NCI-H2196 (cell line): Measurements from ENCODE around the gene ELOA.

ENCODE experiments used
- DNase-seq: peaks from one replicate; lab custom pipeline; 2025; ENCODE audit not compliant: unreplicated experiment; lab: John Stamatoyannopoulos, UW

The ELOA gene

DNA sequence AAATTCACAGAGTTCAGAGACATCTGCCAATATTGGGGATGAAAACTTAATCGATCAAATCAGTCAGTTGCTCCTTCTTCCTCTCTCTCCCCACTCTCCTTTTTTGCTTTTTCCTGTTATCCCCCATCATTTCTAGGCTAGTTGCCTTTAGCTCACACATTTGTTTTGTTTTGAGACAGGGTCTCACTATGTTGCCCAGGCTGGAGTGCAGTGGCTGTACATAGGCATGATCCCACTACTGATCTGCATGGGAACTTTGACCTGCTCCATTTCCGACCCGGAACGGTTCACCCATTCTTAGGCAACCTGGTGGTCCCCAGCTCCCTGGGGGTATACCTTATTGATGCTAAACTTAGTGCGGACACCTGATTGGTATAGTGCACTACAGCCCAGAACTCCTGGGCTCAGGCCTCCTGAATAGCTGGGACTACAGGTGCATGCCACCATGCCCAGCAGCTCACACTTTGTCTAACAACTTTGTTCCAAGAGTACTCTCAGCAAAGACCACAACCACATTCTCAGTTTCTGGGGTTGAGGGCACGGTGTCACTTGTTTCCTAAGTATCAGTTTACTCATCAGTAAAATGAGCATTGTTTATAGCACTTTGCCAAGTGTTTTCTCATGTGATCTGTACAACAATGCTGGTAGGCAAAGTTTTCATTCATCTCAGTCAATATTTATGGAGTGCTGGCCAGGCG is 6.7 kb upstream of the ELOA start:
- no peak for DNase-seq

DNA sequence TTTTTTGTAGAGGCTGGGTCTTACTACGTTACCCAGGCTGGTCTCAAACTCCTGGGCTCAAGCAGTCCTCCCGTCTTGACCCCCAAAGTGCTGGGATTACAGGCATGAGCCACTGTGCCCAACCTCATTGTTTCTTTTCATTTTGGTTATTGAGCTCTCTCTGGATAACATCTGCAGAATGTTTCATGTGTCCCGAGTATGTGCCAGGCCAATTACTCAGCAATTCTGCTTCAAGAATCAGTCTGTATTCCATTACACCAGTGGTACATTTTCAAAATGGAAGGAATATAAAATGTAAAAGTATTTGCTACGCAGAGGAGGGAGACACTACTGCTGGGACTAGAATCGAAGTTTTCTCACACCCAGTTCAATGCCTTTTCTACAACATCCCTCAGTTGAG is 1.7 kb upstream of the ELOA start:
- no peak for DNase-seq

DNA sequence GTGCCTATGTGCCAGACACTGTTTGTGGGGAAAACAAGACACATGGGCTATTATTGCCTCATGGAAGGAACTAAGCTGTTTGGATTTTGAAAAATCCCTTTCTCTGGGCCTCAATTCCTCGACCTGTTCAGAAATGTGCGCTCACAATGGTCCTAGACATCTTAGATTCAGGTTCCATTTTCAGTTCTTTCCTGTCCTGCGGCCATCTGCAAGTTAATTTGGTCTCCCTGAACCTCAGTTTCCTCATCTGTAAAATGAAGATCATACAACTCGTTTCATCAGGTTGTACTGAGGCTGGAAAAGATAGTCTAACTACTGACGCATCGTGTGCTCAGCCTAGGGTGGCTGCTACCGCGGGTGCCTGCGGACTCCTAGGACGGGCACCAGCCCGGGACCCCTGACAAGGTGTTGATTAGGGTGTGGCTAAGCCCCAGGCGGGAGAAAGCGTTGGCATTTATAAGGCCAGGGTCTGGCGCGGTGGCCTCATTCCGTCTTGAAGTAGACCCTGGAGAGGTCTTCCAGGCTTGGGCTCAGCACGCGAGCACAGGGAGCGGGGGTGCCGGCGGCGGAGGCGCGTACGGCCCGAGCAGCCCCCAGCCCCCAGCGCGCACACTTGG is 493 bp upstream of the ELOA start:
- DNase-seq = no peak

DNA sequence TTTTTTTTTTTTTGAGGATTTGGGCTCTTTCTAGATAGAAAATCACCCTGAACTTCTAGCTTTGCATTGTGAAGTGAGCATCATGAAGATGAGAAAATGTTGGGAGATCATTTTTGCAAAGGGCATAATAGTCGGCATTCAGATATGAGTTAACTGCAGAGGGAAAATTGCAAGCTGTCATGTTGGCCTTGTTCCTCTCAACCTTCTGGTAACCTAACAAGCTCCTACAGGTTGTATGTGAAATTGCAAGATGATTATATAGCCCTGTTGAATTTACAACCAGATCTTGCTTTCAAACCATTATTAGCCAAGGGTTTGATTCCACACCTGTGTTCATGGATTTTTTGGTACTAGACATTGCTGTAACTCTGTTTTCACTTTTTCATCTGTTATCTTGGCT is 2.2 kb downstream of the ELOA start:
- peak; percentile 9 for DNase-seq

DNA sequence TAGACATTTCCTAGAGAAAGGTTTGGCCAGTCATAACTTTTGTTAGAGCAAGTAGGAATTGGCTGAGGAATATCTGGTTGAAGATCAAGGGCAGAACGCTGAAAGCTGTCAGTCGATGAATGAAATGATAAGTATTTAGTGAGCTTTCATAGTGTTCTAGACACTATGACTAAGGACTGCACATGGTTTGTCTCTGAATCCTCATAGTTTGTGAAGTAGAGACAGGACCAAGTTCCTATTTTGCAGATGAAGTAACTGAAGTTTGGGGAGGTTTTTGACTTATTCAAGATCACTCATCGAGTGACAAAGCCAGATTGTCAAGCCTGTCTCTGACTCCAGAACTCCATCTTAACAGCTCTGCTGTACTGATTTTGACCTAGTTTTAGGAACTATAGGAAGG is 4.7 kb downstream of the ELOA start:
- no peak for DNase-seq

DNA sequence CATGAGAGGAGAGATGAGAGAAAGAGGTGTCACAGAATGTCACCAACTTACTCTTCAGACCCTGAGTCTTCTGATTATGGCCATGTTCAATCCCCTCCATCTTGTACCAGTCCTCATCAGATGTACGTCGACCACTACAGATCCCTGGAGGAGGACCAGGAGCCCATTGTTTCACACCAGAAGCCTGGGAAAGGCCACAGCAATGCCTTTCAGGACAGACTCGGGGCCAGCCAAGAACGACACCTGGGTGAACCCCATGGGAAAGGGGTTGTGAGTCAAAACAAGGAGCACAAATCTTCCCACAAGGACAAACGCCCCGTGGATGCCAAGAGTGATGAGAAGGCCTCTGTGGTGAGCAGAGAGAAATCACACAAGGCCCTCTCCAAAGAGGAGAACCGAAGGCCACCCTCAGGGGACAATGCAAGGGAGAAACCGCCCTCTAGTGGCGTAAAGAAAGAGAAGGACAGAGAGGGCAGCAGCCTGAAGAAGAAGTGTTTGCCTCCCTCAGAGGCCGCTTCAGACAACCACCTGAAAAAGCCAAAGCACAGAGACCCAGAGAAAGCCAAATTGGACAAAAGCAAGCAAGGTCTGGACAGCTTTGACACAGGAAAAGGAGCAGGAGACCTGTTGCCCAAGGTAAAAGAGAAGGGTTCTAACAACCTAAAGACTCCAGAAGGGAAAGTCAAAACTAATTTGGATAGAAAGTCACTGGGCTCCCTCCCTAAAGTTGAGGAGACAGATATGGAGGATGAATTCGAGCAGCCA is 8.0 kb downstream of the ELOA start:
- DNase-seq = peak; percentile 77

DNA sequence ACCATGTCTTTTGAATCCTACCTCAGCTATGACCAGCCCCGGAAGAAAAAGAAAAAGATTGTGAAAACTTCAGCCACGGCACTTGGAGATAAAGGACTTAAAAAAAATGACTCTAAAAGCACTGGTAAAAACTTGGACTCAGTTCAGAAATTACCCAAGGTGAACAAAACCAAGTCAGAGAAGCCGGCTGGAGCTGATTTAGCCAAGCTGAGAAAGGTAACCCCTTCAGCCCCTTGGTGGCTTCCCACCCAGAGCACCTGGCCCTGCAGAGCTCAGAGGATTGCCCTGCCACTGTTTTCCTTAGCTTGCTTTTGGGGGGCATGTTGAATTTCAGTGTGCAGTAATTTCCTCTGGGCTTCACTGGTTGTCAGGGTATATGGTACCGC is 8.5 kb downstream of the ELOA start:
- no peak for DNase-seq

DNA sequence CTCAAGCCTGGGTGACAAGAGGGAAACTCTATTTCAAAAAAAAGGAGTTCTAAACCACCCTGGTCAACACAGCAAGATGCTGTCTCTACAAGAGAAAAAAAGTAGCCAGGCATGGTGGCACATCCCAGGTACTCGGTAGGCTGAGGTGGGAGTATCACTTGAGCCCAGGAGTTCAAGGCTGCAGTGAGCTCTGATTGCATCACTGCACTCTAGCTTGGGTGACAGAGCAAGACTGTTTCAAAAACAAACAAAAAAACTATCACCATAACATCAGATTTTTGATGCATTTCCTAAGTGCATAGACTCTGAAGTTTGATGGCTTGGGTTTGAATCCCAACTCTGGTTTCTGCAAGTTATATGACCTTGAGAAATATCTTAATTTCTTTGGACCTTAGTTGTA is 9.6 kb downstream of the ELOA start:
- DNase-seq = no peak

DNA sequence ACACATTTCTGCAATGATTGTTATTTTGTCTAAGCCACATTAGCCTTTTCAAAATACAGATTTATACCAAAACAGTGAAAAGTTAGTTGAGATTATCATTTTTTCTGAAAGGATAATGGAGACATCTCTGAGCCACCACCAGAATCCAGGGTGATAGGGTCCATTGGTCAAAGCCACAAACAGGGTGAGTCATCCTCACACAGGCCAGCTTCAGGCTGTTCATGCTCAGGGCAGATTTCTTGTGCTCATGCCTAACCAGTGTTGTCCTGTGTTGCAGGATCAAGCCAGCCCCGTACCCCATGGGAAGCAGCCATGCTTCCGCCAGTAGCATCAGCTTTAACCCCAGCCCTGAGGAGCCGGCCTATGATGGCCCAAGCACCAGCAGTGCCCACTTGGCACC is 13.4 kb downstream of the ELOA start:
- no peak for DNase-seq

DNA sequence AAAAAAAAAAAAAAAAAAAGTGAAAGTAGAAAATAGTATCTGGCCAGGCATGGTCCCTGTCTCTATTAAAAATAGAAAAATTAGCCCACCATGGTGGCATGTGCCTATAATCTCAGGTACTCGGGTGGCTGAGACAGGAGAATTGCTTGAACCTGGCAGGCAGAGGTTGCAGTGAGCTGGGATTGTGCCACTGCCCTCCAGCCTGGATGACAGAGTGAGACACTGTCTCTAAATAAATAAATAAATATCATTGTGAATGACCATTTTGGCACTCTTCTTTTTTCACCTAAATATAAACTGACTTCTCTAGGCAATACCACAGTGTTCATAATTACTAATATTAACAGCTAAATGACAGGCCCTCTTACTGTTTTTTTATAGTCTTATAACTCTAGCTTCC is 14.5 kb downstream of the ELOA start:
- no peak for DNase-seq

DNA sequence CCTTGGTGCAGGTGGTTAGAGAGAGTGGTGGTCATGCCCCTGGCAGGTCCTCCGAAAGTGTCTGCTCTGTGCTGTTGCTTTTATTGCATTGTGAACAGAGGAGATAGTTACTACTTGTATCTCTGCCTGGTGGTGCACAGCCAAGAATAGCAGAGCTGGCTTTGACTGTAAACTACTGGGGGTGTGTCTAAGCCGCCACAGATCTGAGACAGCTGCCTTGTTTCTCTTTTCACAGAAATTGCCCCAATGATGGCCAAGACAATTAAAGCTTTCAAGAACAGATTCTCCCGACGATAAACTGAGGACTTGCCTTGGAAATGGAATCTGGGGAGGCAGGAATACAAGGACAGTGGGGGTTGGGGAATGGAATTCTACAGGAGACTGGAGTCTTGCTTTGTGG is 16.0 kb downstream of the ELOA start:
- DNase-seq = no peak

DNA sequence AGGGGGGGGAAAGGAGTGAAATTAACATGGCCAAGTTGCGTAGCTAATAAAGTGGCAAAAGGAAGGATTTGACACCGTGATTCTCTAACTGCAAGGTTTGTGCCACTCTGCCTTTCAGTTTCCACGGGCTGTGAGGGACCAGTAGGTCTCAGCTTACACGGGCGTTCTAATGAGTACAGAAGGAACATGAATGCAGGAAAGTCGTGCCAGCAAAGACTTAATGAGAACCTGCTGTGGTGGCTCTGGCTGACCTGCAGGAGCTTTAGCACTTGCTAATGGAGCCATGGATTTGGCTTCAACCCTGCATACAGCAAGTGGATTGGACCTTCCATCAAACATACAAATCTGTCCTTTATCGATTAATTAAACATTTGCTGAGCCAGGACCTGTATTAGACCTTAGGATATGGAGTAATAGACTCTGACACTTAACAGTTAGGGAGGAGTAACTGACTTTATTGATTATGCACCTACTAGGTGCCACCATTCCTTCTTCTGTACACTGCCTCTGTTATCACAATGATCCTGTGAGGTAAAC is 19.8 kb downstream of the ELOA start:
- no peak for DNase-seq

DNA sequence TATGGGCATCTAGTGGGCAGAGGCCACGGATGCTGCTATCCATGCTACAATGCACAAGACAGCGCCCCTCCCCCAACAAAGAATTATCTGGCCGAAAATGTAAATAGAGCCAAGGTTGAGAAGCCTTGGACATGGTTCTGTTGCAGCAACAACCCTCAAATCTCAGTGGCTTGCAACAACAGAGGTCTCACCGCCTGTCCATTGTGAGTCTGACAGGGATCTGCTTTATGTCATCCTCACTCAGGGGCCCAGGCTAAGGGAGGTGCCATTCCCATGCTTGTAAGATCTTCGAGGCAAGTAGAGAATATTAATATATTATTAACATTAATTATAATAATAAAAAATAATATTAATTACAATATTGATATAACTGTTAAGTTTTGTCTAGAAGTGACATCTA is 25.5 kb downstream of the ELOA start:
- no peak for DNase-seq

DNA sequence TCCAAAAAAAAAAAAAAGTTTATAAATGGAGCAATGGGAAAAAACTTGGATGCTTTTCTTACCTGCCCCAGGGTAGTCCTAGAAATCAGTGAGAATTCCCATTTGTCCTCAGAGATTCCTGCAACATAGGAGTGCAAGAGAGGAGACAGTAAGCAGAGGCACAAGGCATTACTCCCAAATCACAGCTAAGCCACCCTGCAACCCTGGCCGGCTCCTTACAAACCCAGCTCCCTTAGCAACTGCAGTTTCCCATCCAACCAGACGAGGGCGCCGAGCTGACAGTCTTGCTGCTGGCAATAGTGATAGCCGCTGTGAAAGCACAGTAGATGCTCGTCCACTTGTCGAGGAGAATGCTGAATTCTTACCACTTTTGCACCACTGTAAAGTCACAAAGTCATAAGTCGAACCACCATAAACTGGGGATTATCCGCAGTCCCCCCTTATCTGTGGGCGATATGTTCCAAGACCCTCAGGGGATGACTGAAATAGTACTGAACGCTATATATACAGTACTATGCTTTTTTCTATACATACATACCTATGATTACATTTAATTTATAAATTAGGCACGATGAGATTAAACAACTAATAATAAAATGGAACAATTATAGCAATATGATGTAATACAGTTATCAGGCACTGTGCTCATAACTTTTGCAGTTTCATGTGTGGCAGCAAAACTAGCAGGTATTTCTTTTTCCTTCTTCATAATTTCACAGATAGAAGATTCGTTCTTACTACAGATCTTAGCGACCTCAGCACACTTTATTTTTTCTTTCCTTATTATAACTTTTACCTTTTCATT is 29.0 kb downstream of the ELOA start:
- DNase-seq = peak; percentile 88

DNA sequence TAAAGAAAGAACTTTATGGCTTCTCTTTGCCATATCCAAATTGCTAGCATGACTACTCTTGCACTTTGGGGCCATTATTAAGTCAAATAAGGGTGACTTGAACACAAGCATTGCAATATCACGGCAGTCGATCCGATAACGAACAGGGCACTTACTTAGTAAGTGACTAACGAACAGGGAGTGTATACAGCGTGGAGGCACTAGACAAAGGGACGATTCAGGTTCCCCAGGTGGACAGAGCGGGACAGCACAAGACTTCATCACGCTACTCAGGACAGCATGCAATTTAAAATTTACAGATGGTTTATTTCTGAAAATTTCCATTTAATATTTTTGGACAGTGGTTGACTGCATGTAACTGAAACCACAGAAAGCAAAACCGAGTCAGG is 29.6 kb downstream of the ELOA start:
- no peak for DNase-seq

DNA sequence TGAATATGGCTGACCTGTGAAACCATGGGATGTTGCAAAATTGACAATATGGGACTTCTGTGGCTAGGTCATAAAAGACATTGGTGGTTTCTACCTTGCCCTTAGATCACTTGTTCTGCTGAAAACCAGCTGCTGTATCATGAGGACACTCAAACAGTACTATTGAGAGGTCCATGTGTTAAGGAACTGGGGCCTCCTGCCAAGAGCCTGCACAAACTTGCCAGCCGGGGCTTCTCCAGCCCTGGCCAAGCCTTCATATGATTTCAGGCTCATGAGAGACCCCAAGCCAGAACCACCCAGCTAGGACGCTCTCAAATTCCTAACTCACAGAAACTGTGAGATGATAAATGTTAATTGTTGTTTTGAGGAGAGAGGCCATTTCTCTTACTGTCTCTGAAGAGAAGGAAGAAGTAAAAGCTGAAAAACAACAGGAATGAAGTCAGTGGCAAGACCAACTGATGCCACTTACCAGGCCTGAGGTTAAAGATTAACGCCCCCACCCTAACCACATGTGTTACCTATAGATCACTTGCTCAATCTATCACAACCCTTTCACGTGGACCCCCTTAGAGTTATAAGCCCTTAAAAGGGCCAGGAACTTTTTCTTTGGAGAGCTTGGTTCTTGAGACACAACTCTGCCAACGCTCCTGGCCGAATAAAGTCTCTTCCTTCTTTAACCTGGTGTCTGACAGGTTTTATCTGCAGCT is 31.1 kb downstream of the ELOA start:
- DNase-seq = no peak

DNA sequence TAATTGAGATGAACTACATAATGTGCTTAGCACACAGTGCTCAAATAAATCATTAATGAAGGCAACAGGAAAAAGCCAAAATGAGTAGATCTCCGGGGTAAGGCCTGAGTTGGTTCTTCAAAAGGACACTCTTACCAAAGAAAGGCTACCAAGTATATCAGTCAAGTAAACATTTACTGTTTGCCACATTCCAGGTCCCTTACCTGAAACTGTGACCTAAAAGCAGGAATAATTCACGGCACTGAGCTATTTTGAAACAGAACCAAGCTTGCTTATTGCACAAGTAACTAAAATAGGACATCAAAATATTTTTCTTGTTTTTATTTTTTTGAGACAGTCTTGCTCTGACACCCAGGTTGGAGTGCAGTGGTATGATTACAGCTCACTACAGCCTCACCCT is 32.9 kb downstream of the ELOA start:
- DNase-seq = no peak

DNA sequence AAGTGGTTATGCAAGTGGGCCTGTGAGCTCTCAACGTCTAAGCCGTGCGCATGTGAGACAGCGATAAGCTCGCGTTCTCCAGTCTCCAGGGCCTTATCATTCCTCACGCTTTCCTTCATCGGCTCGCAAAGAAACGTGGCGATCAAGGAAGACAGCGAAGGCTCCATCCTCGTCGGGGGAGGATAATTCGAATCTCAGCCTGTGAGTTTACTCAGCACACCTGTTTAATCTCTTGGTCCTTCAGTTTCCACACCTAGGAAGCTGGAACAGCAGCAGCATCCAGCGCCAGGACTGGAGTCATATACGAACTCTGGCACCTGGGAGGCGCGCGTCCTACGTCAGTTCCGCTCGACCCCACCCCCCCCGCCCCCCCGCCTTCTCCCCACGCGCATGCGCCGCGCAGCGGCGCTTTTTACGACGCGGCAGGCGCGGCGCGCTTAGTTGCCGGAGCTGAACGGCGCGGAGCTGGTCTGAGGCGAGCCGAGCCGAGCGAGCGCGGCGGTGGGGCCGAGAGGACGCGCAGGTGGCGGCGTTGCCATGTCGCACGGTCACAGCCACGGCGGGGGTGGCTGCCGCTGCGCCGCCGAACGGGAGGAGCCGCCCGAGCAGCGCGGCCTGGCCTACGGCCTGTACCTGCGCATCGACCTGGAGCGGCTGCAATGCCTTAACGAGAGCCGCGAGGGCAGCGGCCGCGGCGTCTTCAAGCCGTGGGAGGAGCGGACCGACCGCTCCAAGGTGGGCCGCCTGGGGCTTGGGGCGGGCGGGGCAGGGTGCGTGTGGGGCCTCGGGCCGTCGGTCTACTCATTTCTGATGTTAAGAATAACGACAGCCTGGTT is 34.9 kb downstream of the ELOA start, which contains the start of gene PITHD1:
PITHD1 (plus strand) TSS at position 440 of the 836 bp plus-strand sequence; CDS start at position 538, 98 bp downstream.
- DNase-seq = peak; percentile 92

DNA sequence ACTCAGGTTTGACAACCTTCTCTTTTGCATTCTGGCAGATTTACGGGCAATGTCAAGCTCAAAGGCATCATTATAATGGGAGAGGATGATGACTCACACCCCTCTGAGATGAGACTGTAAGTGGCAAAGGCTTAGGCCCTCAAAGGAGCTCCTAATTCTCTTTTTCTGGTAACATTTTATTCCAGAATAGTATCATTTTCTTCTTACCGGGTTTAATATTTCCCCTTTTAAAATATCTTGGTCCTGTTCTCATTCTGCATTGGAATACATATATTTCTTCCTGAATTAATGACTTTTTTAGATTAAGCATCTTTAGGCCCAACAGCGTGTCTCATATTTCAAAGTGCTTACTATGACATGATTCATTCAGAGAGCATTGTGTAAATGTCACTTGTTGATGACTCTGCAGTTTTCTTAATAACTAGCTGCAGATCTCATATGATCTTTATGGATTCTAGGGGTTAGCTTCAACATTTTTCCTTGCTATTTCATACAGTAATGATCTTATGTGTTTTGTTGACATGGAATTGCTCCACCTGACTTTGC is 36.6 kb downstream of the ELOA start:
- no peak for DNase-seq
